ENCODE measurements around the gene MED26.

DNA sequence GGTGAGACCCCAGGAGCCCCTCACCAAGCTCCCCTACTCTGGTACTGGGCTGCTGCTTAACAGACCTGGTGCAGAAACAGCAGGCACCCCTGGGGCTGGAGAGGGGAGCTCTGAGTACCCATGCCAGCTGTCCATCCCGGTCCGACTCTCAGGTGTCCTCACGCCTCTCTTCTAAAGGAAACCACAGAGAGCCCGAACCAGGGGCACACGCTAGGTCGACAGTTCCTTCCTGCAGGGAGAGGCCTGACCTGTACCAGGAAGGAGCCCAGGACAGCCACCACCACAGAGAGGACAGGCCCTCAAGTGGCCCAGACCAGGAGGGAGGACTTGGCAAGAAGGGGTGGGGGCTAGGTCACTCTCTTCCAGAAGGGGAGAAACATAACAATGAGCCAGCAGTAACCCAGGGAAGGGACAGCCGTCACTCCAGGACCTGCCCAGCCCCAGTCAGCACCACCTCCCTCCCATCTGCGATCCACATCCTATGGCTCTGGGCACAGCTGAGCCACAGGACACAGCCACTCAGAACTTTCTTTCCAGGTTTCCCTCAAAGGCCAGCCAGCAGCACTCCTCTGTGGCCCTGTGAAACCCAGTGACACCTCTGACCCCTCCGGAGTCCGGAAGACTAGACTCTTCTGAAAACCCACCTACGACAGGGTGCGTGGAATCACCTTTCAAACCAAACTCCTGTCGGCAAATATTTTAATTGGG, 42.8 kb downstream of the MED26 start:
- no peak for TF ChIP-seq POLR2A (IDR thresholded peaks at IDR 0.05)
- TF ChIP-seq, protein P1, sequence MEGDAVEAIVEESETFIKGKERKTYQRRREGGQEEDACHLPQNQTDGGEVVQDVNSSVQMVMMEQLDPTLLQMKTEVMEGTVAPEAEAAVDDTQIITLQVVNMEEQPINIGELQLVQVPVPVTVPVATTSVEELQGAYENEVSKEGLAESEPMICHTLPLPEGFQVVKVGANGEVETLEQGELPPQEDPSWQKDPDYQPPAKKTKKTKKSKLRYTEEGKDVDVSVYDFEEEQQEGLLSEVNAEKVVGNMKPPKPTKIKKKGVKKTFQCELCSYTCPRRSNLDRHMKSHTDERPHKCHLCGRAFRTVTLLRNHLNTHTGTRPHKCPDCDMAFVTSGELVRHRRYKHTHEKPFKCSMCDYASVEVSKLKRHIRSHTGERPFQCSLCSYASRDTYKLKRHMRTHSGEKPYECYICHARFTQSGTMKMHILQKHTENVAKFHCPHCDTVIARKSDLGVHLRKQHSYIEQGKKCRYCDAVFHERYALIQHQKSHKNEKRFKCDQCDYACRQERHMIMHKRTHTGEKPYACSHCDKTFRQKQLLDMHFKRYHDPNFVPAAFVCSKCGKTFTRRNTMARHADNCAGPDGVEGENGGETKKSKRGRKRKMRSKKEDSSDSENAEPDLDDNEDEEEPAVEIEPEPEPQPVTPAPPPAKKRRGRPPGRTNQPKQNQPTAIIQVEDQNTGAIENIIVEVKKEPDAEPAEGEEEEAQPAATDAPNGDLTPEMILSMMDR (IDR thresholded peaks at IDR 0.05) = no peak
